Choroid plexus epithelial cell (primary cell): Measurements from ENCODE around the gene ASB7.

Source experiments
- DNase-seq: peaks from one replicate; pipeline ENCODE4 v3.0.0-alpha.2; 2010; ENCODE audit warnings: low read depth
- H3K4me3 ChIP-seq: 2 replicates; pipeline ENCODE4 v1.5.1; 2011; ENCODE audit warnings: low read depth, mild to moderate bottlenecking, control low read depth, low read length, moderate library complexity
- CTCF ChIP-seq: conservative IDR thresholded peaks from 2 replicates; pipeline ENCODE4 v1.5.1; 2011; ENCODE audit warnings: low read depth, mild to moderate bottlenecking, control low read depth, inconsistent platforms, low read length, moderate library complexity

Gene ASB7

GRCh38 chr15:100595964-100596363 lies 6.4 kb upstream of the ASB7 start:
- no peak overlapping the region for H3K4me3 ChIP-seq
- no peak for DNase-seq
- no peak for TF ChIP-seq CTCF

- no peak for DNase-seq
- TF ChIP-seq CTCF = no peak
- H3K4me3 ChIP-seq = no peak overlapping the region
Measured at GRCh38 chr15:100596792-100597191, 5.6 kb upstream of the ASB7 start.

- no peak for TF ChIP-seq CTCF
- no peak overlapping the region for H3K4me3 ChIP-seq
- no peak for DNase-seq
Measured at GRCh38 chr15:100597862-100598261, 4.5 kb upstream of the ASB7 start.

- DNase-seq = no peak
- H3K4me3 ChIP-seq = no peak overlapping the region
- no peak for TF ChIP-seq CTCF
Measured at GRCh38 chr15:100598655-100599054, 3.7 kb upstream of the ASB7 start.

- no peak for TF ChIP-seq CTCF
- DNase-seq = peak; percentile 48
- peak overlapping the region; percentile 91 for H3K4me3 ChIP-seq
Measured at GRCh38 chr15:100601163-100601562, 1.2 kb upstream of the ASB7 start.

GRCh38 chr15:100601617-100602063 lies 749 bp upstream of the ASB7 start:
- no peak for DNase-seq
- H3K4me3 ChIP-seq = peak overlapping the region; percentile 91
- TF ChIP-seq CTCF = no peak

GRCh38 chr15:100602823-100603393 lies 519 bp downstream of the ASB7 start:
- no peak for TF ChIP-seq CTCF
- DNase-seq = peak; percentile 60
- peak overlapping the region; percentile 92 for H3K4me3 ChIP-seq
